HCEC 1CT (cell line): Measurements from ENCODE around the gene UGGT1.
"Not testable (repeated sequence)": the region's sequence is repeated elsewhere in the genome, so short reads cannot be mapped to it uniquely, and the experiment has no call there.

ENCODE experiments used
- DNase-seq: peaks from one replicate; pipeline ENCODE4 v3.0.0-alpha.2; 2017

The UGGT1 gene

DNA sequence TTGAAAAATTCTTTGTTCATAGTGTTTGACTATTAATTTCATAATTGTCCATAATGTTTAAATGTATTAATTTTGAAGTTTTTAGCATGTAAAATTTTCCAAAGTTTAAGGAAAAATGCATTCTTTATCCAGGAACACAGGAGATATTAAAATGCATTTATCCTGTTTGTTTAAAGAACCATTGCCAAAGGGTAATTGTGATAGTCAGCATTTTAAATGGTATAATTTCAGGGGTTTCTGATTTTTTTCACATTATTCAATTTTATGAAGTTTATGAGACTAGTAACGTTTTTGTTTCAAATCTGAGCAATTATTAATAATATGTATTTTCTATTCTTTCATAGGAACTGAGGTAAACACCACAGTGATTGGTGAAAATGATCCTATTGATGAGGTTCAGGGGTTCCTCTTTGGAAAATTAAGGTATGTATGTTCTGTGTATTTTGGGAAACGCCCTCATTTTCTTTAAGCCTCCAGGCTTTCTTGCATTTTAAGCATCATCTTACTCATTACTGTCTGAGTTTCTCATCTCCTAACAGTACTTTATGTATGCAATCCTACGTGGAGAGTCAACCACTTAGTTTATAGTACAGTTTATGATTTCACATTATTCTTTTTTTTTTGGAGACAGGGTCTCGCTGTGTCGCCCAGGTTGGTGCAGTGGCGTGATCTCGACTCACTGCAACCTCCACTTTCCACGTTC lies 25.1 kb downstream of the UGGT1 start:
- no peak for DNase-seq

DNA sequence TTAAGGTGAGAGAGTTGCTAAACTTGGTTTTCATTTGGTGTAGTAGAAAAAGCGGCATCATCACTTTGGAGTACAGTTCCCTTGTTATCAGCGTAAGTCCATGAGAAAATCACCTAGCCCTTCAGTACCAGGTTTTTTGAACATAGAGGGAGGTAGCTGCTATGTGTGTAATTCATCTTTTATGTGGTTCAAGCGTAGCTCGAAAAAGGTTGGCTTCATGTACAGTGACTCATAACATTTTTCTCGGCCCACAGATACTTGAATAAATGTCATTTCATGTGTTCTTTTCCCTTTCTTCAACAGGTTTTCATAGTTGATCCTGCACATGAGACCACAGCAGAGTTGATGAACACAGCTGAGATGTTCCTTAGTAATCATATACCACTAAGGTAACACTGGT lies 43.6 kb downstream of the UGGT1 start:
- no peak for DNase-seq

DNA sequence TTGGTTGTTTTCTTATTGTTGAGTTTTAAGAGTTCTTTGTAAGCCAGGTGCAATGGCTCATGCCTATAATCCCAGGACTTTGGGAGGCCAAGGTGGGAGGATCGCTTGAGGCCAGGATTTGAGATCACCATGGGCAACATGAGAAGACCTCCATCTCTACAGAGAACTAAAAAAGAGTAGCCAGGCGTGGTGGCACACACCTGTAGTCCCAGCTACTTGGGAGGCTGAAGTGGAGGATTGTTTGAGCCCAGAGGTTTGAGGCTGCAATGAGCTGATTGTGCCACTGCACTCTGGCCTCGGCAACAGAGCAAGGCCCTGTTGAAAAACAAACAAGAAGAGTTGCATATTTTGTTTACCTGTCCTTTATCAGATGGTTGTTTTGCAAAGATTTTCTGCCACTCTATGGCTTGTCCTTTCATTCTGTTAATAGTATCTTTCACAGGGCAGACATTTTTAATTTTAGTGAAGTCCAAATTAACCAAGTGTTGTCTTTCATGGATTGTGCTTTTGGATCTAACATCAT lies 46.2 kb downstream of the UGGT1 start:
- no peak for DNase-seq

DNA sequence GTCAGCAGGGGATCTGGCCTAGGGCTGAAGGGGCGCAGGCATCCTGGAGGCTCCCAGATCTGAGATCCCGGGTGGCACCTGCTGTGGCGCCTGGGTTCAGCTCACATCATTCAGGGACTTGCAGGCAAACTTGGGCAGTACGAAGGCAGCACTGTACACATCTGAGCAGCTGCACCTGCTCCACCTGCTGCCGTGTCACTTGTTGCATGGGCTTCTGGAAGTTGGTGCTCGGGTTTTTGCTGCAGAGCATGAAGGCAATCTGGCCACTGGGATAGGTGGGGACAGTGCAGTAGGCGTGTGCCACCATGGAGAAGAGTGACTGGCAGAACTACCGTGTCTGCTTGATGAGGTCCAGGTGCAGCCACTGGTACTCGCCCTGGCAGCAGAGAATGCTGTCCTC lies 48.6 kb downstream of the UGGT1 start:
- DNase-seq, result no peak

DNA sequence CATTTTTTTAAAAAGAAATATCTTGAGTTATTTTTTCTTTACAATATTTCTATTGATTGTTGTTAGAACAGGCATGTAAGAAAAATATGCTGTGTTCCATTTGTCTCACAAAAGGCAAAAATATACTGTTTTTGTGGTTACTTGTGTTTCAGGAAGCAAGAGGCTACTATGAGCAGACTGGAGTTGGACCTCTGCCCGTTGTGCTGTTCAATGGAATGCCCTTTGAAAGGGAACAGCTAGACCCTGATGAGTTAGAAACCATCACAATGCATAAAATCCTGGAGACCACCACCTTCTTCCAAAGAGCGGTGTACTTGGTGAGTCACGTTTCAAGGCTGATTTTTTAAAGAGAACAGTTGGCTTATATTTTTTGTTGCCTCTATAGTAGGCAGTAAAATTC lies 54.7 kb downstream of the UGGT1 start:
- DNase-seq, result no peak

DNA sequence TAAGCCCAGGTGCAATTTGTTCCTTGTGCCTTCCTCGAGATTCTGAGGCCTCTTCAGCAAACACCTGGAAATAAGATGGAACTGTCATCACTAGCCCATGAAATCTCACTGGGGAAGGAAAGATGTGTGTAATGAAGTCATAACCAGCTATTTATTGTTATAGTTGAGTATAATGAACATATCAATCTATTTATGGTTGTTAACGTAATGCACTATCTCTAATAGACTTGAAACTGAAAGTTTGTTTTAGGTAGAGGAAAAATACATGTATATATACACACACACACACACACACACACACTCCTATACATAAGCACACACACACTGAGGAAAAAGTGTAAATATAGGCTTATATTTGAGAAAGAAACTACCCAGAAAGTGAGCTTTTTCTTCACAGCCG lies 62.8 kb downstream of the UGGT1 start:
- DNase-seq, result no peak

DNA sequence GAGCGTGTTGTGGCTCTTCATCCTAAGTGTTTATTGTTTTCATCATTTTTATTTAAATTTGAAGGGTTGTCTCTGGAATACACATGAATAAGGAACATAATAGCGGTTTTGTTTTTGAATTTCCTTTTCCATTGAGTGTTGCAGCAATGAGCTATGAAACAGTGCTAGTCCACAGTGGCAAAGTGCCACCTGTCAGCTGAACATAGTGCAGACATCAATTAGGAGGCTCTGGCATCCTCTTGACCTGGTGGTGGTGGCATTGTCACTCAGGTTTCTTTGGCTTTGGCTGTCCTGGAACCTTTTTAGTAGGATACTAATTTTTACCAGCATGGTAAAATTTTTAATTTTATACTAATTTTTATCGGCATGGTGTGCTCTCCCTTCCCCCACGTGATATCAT lies 63.2 kb downstream of the UGGT1 start:
- DNase-seq, result no peak

DNA sequence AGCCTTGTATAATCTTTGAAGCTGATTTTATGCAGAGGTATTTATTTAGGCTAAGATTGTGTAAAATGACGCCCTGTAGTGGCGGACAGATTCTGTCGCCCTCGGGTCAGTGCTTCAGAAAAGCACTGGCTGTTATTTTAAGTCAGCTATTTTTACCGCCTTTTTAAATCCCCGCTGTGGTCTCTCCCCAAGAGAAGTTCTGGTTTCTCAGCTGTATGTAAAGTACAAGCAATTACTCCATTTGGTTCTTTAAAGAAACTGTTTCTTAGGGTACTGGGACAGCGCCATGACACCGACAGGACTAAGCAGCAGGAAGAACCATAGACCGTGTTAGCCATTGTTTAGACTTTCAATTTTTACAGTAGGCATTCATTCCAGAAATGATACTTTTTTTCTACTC lies 65.0 kb downstream of the UGGT1 start:
- DNase-seq, result no peak

DNA sequence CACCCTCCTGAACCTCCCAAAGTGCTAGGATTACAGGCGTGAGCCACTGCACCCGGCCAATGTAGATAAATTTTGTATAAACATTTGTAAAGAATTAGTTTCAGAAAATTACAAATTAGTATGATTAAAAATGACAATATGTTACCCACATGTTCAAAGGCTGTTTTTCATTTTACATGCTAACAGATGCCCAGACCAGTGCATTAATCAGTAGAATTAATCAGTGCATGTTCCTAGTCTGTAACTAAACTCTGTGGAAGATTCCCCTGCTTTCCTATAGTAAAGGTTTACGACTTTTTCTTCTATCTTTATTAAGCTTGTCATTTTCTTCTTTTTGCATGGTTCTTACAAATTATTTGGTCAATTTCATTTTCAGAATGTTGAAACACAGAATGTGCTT lies 65.8 kb downstream of the UGGT1 start:
- DNase-seq, result no peak

DNA sequence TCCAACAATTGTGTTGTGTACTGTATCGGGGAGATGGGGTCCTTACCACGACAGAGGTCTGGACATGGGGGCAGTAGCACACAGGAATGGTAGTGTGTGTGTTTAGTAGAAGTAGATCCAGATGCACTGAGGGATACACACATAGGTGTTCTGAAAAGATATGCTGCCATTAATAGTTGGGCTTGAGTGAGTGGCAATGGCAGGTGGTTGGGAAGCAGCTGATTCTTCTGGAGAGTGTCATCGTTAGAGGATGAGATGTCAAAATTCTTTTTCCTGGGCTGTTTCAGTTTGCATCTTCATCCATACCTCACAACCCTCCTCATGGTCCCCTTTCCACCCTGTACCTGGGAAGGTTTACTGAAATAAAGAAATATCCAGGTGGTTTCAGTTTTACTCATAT lies 66.6 kb downstream of the UGGT1 start:
- no peak for DNase-seq

DNA sequence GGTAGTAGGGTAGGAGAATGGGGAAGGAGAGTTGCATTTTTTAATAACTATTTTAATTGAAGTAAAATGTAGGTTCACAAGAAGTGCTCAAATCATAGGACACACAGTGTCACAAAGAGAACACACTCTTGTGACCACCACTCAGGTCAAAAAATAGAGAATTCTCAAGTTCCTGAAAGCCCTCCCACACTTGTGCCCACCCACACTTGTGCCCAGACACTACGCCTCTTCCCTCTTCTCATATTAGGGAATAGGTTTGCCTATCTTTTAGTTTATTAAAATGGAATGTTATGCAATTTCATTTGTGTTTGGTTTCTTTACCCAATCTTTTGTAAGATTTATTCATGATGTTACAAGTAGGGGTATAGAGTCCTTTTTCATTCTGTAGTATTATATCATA lies 67.2 kb downstream of the UGGT1 start:
- no peak for DNase-seq

DNA sequence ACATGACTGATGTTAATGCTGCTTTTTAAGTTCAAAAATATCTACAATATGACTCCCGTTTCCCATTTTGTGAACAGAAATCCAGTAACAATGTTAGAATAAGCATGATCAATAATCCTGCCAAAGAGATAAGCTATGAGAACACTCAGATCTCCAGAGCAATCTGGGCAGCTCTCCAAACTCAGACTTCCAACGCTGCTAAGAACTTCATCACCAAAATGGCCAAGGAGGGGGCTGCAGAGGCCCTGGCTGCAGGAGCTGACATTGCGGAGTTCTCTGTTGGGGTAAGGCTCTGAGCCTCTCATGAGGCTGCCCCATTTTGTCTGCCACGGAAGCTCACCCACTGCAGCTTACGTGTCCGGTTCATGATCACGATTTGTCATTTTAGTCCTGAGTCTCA lies 68.4 kb downstream of the UGGT1 start:
- DNase-seq, result no peak

DNA sequence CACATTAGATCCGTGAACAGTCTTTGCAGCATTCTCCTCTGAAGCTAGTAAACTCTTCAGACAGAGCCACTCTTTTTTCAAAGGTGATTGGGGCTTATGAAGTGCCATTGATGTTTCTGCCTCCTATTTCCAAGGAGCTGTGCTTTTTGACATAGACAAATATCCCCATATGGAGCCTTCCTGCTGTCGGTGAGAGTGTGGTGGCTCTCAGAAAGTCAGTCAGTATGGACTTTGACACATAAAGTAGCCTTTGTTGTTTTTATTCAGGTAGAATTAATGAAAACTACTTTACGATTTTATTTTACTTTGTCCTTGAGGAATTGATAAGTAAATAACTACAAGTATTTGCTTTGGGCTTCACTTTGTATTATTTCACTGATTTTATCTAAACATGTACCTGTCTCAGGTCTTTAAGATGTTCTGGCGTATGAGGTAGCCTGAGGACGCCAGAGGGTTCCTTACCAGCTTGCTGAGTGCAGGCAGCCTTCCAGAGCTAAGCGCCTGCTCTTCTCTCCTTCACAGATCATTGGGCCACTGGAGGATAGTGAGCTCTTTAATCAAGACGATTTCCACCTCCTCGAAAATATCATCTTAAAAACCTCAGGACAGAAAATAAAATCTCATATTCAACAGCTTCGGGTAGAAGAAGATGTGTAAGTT lies 69.7 kb downstream of the UGGT1 start:
- DNase-seq, result no peak

DNA sequence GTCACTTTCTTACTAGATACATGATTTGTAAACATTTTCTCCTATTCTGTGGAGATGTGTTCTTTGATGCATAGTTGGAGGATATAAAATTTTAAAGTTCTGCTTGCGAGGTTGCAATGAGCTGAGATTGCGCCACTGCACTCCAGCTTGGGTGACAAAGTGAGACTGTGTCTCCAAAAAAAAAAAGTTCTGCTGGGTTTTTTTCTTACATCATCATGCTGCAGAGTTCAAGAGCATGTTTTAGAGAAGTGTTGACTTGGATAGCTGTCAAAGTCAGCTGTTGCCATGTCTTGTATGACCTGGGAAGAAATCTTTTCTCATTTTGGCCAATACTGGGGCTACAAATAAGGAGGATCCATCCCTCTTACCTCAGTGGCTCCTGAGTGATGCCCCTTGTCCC lies 71.3 kb downstream of the UGGT1 start:
- DNase-seq, result no peak

DNA sequence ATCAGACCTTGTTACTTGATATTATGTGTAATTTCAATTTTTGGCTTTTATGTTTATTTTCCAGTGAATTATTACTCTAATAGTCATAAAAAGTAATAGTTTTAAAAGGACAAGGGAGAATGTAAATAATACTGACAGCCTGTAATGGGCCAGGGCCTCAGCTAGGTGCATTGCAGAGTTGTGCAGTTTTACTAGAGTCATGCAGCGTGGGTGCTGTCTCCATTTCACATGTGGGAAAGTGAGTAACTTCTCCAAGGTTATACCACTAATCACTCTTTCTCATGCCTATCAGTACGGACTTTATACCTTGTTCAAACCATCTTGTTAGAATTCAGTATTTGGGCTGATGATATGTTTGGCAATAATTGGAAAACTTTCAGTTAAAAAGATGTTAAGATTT lies 73.3 kb downstream of the UGGT1 start:
- DNase-seq, result no peak

DNA sequence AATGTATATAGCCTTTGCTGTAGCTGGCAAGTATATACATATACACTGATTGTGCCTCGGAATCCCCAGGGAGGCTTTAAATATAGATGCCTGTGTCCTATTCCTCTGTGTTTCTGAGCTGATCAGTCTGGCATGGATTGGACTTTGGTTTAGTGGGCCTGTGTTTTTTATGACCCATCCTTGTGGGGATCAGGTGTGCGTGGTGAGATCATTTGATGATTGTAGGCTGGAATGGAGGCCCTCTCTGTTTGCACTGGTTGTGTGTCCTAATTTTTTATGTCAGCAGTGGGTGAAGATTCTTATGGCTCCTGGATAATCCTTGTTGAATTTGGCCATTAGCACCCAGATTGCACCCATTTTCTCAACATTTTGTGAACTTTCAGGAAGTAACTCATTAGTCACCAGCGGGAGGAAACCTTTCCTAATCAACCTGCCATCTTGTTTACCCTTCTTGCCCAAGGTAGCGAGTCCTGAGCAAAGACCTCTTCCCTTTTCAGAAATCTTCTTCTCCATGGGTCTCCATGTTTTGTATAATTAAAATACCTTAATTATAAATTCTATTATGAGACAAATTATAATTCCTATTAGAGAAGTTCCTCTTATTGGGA lies 75.8 kb downstream of the UGGT1 start:
- DNase-seq, result no peak

DNA sequence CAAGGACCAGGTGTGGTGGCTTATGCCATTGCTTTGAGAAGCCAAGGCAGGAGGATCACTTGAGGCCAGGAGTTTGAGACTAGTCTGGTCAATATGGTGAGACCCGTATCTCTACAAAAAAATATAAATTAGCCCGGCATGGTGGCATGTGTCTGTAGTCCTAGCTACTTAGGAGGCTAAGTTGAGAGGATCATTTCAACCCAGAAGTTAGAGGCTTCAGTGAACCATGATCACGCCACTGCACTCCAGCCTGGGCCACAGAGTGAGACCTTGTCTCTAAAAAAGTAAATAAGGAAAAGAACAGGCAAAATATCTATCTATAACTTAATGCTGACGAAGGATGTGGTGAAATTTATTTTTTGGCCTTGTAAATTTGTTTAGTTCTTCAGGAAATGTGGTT lies 78.1 kb downstream of the UGGT1 start:
- no peak for DNase-seq

DNA sequence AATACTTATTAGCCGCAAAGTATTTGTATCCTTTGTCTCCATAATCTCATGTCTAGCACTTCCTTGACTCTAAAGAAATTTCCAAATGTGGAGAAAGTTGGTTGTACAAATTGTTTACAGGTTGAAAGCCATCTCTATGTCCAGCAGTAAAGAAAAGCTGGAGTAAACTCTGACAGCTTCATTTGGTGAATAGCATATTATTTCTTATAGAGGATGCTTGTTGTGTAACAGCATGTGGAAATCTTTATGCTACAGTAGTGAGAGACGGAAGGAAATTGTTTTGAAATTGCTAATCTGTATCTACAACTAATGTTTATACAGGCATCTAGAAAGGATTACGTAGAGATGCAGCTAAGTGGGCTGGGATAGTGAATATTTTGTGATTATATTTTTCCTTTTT lies 78.5 kb downstream of the UGGT1 start:
- DNase-seq, result peak; percentile 79

DNA sequence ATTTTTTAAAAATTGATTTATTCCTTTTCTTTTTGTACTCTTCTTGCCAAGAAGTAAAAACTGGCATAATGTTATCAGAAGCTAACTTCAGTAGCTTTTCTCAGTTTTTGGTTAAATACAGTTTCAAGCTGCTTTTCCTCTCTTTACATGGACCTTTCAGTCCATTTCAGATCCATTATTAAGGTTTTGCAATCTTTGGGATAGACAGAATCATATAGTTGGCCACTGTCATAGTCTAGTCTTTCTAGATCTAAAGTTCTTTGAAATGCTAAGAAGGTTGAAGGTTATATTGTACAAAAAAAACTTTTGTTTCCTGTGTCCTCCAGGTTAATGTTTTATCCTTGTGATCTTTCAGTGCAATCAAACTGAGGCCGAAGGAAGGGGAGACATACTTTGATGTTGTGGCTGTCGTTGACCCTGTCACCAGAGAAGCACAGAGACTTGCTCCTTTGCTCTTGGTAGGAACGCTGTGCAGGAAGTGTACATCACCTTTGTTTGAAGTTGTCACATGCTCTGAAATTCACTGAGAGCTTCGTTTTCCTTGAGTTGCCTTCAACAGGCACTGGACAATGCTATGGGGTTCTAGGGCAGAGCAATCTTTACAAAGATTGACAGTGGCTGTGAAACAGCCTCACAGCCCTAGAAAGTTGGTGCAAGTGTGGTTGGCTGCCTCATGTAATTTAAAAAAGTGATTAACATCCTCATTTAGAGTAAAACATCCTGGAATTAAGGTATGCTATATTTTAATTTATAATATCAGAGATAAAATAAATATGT lies 79.1 kb downstream of the UGGT1 start:
- DNase-seq, result no peak

DNA sequence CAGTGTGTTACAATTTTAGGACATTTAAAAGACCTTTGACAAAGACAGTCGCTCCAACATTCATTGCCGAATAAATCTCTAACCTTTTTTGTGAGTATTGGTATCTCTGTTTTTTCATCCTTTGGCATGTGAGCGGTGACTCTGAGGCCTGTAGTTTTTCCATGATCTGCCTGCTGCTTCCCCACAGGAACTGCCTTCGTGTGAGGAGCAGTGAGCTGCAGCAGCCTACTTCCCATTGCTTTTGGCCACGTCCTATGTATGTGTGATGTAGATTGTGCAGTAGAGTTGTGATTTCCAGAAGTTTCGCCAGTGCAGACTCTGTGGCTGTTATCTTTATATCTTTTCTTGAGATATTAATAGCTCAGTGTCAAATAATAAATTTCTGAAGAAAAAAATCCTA lies 79.8 kb downstream of the UGGT1 start:
- DNase-seq, result no peak

DNA sequence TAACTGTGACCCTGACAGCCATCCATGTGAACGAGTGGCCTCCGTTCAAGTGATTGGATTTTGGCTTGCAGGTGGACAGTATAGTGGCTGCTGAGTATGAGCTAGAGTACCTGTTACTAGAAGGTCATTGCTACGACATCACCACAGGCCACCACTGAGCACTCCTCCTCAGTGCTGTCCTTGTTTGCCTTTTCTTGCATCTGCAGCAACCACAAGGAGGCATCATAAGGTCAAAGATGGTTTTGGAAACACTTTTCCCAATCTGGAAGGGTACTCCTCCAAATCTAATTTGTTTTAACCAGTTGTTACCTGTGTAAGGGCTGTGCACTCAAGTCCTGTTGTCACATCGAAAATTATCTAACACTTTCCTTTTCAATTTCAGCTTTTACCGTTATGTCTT lies 81.2 kb downstream of the UGGT1 start:
- DNase-seq, result no peak

DNA sequence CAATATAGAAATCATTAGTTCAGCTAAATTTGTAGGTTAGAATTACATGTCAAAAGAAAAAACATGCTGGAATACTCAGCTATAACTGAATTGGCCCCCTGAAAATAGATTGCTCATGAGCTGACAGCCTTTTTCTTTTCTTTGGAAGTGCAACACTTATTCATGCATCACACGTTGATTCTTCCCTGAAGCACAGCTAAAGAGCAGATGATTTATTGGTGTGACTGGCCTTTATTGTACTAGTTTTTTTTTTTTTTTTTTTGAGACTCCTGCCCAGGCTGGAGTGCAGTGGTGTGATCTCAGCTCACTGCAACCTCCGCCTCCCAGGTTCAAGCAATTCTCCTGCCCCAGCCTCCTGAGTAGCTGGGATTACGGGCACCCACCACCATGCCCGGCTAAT lies 83.1 kb downstream of the UGGT1 start:
- DNase-seq, result not testable (repeated sequence)

DNA sequence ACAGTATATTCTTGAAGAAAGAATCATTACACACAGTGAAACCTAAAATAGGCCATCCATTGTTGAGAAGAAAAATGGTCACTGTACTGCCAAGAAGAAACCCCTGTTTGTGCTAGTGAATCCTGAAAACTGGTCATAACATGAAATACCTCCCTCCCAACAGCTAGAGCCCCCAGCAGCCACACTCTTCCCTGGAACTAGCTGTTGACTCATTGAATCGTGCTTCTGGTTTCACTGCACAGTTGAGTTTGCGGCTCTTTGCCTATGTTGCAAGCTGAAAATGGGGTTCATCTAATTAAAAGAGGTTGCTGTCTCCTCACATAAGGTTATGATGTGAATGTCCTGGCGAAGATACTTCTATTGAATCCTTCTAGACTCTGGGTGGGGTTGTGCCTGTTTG lies 86.3 kb downstream of the UGGT1 start:
- no peak for DNase-seq
